ENCODE data around the gene FTO.

Gene FTO

GRCh38 chr16:54140057-54140787 is 436.3 kb downstream of the FTO start:
- no peak for FAIRE-seq

DNA sequence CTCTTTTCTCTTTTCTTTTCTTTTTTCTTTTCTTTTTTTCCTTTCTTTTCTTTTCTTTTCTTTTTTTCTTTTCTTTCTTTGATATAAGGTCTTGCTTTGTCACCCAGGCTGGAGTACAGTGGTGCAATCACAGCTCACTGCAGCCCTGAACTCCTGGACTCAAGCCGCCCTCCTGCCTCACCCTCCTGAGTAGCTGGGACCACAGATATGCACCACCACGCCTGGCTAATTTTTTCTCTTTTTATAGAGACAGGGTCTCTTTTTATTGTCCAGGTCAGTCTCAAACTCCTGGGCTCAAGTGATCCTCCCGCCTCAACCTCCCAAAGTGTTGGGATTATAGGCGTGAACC is 436.8 kb downstream of the FTO start:
- no peak for FAIRE-seq

- no peak for FAIRE-seq
These were observed 438.8 kb downstream of the FTO start for GRCh38 chr16:54142787-54143186.

DNA sequence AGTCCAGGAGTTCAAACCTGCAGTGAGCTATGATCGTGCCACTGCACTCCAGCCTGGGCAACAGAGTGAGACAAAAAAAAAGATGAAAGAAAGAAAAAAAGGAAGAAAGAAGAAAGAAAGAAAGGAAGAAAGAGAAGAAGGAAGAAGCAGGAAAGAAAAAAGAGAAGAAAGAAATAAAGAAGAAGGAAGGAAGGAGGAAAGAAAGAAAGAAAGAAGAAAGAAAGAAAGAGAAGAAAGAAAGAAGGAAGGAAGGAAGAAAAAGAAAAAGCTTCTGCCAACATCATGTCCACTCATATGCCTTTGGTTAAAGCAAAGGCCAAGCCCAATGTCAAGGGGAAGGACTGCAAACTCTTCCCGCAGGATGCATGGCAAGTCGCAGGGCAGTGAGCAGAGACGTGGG is 439.5 kb downstream of the FTO start:
- FAIRE-seq: no peak

DNA sequence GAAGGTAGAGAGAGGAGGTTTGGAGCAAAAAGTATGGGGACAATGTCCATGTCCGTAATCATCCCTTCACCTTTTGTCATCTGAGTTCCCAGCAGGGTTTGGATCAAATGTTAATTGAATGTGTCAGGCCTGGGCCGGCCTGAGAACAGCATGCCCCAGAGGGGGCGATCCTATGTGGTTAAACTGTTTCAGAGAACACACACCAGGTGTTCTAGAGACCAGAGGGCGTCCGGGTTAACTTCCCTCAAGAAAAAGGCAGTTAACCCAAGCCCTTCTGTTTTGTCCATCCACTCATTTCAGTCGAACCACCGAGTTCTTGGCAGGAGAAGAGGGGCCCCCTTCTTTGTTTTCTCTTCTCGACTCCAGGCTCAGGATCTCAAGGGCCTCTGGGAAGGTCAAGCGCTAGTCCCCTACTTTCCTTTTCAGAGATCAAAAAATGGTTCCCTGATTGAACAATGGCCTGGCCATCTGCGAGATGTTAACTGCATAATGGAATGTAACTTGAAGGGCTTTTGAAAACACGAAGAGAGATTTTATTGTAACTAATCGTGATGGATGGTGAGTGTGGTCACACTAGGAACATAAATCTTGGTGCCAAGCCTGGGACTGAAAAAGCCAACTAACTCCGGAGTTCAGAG is 440.1 kb downstream of the FTO start:
- FAIRE-seq: no peak

DNA sequence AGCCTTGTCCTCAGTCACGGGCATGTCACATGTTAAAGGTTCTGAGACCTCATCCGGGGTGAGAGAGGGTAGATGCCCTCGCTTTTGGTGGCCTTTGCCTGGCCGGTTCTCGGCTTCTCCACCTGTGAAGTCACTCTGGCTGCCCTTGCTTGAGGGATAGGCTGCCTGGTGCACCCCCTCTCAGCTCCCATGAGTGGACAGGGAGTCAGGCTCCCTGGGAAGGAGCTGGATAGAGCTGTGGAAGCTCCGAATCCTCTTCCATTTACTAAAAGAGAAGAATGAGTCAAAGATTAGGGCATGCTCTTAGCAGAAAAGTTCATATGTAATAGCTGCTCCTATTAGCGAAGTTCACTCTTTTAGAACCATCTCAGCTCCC is 440.6 kb downstream of the FTO start:
- FAIRE-seq: no peak

DNA sequence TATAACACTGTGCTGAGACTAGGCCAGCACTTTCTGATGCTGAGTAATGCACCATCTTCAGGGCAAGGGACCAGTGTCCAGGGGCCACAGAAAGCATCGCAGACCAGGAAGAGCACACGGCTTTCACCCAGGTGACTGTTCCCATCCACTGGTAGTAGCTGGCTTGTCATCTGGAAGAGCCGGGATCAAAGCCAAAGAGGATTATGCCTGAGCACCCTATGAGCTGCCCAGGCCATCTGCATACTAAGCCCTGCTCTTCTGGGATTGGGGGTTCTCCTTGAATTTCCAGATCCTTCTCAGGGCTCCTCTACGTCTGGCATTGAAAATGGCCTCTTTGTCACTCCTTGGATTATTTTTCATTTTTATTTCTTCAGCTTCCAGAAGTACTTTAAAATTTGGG is 441.9 kb downstream of the FTO start:
- FAIRE-seq: no peak

GRCh38 chr16:54148974-54149373 is 445.0 kb downstream of the FTO start:
- no peak for FAIRE-seq

DNA sequence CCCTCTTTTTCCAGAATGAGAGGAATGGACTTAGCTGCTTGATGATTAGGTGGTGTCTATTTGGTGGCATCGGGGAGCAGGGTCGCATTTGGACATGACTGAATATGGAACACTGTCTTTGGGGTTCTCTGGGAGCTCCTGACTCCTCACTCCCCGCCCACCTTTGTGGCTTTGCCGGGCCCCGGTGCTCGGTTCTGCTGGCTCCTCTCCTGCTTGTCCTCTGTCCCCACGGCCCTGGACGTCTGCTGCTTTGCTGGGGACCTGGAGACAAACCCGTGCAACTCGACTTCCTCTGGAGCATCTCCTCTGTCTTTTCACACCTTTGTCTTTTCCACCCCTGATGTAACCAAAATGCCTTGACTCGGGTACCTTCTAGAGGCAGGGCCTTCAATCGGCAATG is 446.9 kb downstream of the FTO start:
- FAIRE-seq: no peak

DNA sequence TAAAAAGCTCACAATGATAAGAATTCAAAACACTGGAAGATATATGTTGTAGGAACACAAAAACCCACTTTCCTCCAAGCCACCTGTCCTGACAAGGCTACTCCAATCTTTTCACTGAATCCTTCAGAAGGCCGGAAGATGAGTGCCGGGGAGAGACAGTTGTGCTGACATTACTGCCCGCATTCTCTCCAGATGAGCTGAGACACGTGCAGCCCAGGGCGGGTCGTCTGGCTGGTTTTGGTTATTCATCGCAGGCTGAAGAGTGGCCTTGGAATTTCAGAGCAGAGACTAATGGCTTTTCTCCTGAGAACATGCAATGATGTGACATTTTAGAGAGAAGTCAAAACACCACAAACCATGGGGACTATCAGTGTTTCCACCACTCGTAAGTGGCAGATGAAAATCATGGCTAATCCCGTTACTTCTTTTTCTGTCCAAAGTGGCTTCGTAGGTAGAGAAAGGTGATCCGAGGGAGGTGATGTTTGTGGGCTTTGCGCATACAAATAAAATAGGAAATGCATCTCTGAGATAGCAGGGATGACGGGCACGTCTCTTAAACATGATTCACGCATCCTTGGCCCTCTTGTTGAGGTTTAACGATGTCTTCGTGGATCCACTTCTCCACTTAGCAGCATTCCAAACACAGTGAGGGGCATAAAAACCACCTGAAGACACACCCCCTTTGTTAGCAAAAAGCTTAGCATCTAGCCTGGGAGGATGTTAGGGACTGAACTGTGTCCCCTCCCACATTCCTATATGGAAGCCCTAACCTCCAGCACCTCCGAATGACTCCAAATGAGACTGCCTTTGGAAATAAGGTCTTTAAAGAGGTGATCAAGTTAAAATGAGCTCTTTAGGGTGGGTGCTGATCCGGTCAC is 448.6 kb downstream of the FTO start:
- FAIRE-seq: no peak

- no peak for FAIRE-seq
These were observed 449.4 kb downstream of the FTO start for GRCh38 chr16:54153240-54153934.

DNA sequence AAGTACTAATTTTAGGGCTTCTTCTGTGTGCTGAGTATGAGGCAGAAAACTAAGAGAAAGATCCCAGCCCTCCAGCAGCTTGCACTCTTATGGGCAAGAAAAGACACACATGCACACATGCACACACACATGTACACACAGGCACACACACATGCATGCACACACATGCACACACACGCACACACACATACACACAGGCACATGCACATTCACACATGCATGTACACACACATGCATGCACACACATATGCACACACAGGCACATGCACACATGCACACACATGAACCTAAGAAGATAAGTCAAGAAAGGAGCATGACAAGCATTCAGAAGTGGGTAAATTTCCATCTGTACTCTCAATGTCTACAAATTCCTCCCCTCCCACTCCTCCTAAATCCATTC is 452.4 kb downstream of the FTO start:
- FAIRE-seq: no peak

DNA sequence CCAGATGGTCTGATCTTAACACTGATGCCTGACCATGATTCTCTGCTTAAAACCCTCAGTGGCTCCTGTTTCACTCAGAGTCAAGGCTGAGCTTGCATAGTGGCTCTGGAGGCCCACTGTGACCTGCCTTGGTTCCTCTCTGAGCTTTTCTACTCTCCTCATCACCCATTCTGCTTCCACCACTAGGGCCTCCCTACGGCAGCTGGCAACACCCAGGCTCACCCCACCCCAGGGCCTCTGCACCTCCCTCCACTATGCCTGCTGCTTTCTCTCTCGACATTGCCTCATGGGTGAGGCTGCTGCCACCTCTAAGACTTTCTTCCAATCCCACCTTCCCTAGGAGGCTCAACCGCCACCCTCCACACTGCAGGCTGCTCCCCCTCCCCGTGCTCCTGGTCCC is 455.0 kb downstream of the FTO start:
- FAIRE-seq: no peak

DNA sequence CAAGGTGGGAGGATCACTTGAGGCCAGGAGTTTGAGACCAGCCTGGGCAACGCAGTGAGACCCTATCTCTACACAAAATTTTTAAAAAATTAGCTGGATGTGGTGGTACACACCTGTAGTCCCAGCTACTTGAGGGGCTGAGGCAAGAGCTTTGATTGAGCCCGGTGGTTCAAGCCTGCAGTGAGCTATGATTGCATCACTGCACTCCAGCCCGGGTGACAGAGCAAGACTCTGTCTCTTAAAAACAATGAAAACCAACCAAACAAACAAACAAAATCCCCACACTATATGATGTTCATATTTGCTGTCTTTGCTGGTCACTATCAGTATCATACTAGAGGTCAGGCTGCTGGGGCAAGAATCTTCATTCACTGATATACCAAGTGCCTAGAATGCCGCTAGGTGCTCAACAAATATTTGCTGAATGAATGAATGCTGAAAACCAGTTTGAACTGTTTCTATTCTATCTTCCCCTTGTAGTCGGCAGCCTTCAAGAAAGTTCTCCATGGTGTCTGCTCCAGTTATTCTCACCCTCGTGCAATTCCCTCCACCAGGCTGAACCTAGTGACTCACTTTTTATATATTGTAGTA is 455.6 kb downstream of the FTO start:
- no peak for FAIRE-seq

GRCh38 chr16:54160252-54160860 is 456.4 kb downstream of the FTO start:
- no peak for FAIRE-seq

- no peak for FAIRE-seq
These were observed 457.3 kb downstream of the FTO start for GRCh38 chr16:54160939-54161897.

DNA sequence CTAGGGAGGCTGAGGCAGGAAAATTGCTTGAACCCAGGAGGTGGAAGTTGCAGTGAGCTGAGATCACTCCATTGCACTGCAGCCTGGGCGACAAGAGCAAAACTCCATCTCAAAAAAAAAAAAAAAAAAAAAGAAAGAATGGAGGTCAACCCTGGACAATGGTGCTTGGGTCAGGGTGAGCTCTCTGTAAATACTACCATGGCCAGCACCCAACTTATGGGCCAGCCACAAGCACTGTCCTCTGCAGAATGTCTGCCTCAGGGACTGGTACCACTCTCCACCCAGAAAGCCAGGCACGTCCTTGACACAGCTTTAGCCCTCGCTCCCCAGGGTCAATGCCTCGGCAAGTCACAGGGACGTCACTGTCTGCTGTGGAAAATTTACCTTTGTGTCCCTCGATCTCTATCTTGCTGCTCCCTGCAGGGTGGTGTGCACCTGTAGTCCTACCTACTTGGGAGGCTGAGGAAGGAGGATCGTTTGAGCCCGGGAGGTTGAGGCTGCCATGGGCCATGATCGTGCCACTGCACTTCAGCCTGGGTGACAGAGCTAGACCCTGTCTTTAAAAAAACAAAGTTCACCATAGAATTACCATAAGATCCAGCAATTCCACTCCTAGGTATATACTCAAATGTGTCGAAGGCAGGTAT is 459.4 kb downstream of the FTO start:
- FAIRE-seq: no peak

DNA sequence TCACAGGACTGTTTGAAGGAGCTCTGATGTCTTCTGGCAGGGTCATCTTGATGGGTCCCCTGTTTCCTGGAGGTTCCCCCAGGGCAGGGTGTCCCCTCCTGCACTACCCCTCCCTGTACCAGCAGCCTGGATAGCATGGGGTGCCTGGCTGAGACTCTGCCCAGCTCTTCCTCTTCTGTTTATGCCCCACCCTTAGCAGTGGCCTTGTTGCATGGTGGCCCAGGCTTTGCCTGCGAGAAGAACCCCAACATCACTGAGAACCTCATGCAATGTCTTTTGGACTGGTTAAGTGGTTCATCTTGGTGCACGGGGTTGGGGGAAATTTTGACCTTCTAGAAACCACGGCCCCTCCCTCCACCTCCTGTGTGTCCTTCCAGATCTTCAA is 460.8 kb downstream of the FTO start:
- FAIRE-seq: no peak

DNA sequence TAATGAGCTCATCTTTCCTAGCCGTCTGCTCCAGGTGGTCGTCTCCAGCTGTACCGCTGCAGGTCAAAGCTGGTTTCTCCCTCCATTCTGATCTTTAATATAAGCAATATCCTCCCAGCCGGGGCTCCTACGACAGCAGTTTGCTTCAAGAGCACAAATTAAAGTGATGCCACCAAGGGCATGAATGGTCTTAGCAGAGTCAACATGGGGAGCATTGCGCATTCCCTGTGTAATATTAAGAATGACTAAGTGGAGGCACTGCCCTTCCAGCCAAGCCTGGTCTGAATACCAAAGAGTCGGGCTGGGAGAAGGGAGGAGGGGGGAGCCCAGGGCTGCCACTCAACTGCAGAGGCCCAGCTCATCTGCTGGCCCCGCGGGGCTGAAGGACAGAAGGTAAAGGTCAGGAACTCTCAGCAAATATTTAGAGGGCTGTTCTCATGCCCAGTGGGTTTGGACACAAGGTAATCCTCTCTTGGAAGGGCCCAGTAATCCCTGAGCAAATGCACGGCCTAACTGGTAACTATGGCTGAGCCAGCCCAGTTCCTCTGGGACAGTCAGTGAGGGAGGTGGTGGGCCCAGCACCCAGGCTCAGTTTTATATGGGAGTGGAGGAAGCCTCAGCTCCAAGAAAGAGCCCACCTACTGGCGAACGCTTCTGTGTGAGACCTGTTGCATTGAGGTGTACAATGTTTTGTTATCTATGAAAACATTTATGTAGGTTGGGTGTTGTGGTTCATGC is 461.4 kb downstream of the FTO start:
- FAIRE-seq: no peak
